HG03575 (cell line): Measurements from ENCODE around the gene GP5.

Source experiments
- ATAC-seq: cut with Tn5 transposase; IDR thresholded peaks from one replicate; pipeline ENCODE4 v1.9.1; 2021; ENCODE audit not compliant: unreplicated experiment, insufficient number of reproducible peaks, low FRiP score; ENCODE audit errors: extremely low read depth

Gene GP5

GRCh38 chr3:194401346-194401745, 2.3 kb upstream of the GP5 start:
- no peak for ATAC-seq

DNA sequence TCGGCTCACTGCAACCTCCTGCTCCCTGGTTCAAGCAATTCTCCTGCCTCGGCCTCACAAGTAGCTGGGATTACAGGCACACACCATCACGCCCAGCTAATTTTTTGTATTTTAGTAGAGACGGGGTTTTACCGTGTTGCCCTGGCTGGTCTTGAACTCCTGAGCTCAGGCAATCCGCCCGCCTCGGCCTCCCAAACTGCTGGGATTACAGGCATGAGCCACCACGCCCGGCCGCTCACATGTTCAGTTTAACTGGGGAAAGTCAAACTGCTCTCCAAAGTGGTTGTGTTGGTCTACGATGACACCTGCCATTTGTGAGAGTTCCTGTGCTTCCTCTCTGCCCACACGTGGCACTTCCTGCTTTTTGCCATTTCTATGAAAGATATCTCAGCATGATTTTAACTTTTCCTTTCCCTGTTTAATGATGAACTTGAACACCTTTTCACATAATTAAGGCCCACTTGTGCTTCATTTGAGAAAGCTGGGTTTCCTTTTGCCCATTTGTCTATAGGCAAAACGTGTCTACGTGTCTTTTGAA, 877 bp upstream of the GP5 start:
- no peak for ATAC-seq

DNA sequence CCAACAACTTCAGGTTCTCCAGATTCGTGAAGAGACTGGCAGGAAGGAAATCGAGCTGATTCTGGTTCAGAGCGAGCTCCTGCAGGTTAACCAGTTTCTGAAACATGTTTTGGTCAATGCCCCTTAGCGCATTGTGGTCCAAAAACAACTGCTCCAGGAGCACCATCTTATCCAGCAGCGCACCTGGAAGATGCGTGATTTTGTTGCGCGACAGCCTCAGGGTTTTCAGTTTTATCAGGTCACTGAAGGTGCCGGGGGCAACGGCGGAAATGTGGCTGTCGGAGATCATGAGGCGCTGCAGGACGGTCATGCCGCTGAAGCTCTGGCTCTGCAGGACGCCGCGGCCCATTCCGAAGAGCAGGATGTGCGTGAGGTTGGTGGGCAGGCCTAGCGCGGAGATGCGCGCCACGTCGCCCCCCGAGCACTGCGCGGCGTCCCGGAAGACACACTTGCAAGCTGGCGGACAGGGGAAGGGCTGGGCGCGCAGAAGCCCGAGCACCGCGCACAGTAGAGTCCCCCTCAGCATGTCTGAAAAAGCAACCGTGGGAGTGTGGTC, 1.2 kb downstream of the GP5 start:
- ATAC-seq = no peak

GRCh38 chr3:194396859-194397756, 2.0 kb downstream of the GP5 start:
- no peak for ATAC-seq

GRCh38 chr3:194396539-194396858, 2.6 kb downstream of the GP5 start:
- ATAC-seq = no peak

DNA sequence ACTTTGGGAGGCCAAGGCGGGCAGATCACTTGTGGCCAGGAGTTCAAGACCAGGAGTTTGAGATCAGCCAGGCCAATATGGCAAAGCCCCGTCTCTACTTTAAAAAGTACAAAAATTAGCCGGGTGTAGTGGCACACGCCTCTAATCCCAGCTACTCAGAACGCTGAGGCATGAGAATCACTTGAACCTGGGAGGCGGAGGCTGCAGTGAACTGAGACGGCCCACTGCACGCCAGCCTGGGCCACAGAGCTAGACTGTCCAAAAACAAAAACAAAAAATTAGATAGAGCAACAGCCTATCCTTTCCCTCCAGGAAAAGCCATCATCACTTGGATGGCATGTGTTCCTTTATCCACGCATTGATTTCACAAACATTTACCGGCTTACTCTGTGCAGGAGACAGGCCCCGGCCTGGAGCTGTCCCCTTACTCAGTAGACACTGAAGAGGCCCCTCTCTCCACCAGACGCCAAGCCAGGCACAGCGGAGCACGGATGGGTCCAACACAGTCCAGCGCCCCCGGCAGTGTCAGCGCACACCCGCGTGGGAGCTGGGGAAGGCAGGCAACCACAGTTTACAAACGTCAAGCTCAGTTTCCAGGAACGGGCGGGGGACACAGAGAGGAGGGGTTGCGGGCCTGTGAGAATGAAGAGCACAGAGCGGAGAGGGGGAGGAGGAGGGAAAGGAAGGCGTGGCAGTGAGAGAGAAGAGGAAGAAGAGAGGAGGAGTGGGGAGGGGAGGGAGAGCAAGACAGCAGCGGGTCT, 3.1 kb downstream of the GP5 start:
- no peak for ATAC-seq

DNA sequence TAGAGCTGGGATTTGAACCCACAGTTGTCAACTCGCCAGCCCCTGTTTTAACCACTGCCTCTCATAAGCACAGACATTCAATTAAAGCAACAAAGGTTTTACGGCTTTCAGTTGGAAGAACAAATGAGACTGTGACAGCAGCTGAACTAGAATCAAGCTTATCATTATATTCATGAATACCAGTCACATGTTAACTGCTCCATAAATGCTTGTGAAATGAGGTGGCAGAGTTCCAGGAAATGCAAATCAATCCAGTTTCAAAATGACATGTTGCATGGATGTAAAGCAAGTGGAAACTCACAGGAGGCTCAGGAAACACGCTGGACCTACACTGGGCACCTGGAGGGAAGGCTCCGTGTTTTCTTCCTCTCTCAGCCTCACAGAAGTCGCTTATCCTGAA, 3.9 kb downstream of the GP5 start:
- no peak for ATAC-seq

DNA sequence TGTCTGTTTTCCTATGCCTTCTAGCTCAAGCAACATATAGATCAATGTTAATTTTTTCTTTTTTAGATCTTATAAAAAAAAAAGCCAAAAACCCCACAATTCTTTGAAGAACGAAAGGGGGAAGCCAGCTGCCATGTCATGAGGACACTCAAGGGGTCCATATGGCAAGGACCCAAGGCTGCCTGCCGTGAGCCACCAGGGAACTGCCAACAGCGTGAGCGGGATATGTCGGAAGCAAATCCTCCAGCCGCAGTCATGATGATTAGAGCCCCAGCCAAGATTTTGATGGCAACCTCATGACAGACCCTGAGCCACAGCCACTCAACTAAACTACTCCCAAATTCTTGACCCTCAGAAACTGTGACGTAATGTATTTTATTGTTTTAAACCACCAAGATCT, 6.5 kb downstream of the GP5 start:
- ATAC-seq = no peak

GRCh38 chr3:194390835-194391234, 8.2 kb downstream of the GP5 start:
- no peak for ATAC-seq

DNA sequence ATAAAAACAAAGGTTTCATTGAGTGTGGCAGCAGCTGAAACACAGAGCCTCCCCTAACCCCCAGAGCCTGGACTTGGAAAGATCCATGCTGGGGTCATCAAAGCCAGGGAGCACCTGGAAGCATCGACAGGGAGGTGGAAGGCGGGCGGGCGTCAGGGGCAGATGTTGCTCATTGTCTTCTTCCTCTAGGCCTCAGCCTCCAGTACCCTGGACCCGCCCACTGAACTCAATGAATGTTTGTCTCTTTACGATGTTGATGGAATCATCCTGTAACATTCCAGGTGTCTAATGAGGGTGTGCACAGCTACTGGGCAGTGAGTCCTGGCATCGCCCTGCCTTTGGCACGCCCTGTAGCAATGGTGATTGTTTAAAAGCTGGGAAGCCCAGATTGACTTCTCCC, 9.8 kb downstream of the GP5 start:
- ATAC-seq = no peak

DNA sequence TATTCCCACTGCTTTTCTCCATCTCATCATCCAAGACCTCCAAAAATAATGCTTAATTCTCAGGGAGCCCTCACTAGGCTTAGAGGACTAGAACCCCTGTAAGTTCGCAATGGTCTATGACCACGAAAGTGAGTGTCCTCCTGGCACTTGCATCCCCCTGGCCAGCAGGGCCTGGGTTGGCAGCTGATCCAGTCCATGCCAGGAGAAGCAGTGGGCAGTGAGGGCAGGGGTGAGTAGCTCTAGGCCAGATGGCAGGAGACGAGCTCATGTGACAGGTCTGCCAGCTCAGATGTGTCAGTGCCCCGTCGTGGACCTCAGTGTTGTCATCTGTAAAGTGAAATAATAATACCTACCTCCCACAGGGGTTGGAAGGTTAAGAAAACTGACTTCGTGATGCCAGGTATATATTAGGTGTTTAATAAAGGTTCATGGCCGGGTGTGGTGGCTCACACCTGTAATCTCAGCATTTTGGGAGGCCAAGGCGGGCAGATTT, 11.1 kb downstream of the GP5 start:
- no peak for ATAC-seq

DNA sequence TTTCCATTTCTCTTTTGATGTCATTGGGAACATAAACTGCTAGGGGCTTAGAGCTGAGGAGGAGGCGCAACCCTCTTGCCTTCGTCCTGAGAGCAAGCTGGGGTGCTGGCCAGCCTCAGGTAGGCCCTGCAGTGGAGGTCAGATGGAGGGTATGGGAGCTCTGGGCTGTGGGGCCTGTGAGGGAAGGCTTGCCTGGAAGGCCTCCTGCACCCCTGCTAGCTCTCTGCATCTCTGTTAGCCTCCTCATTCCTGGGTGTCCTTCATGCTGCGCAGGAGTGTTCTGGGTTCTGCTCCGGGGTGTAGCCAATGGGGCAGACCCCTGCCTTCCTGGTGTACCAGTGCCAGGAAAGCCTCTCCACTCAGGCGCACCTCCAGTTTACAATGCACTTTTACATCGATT, 11.8 kb downstream of the GP5 start:
- no peak for ATAC-seq

DNA sequence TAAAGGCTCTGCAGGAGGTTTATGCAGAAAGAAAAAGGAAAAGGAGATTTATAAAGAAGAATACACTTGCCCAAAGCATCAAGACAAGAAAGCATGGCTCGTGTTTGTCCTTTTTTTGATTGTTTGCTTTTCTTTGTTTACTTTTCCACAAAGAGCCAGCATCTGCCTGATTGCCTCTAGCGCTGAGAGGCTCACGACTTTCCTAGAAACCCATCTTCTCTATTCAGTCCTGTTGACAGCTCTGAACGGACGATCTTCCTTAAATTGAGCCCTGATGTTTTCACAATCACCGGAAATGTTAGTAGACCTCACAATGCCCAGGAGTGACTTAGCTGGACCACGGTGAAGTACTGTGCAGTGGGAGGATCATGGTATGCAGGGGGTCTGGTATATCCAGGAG, 12.4 kb downstream of the GP5 start:
- no peak for ATAC-seq

DNA sequence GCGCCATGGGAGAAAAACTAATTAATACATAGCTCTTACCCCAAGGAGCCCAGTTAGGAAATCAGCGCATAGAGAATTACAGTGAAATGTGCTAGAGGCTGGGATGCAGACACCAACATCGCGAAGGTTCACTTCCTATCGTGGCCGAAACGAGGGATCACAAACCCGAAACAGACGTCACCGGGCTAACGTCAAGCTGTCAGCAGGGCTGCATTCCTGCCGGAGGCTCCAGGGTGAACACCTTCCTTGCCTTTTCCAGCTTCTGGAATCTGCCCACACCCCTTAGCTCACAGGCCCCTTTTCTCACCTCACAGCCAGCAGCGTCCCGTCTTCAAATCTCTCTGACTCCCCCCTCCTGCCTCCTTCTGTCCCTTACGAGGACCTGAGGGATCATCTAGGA, 13.0 kb downstream of the GP5 start:
- ATAC-seq = no peak

- no peak for ATAC-seq
Observed at GRCh38 chr3:194384569-194385001, 14.5 kb downstream of the GP5 start.

GRCh38 chr3:194384156-194384555, 14.9 kb downstream of the GP5 start:
- ATAC-seq = no peak

- no peak for ATAC-seq
Observed at GRCh38 chr3:194383276-194383940, 15.7 kb downstream of the GP5 start.

GRCh38 chr3:194382892-194383223, 16.2 kb downstream of the GP5 start:
- no peak for ATAC-seq

- no peak for ATAC-seq
Observed at GRCh38 chr3:194382196-194382891, 16.7 kb downstream of the GP5 start.
